ENCODE measurements around the gene B3GNT9. TPM values are rescaled to one million over a fixed set of nuclear protein-coding genes. Genes with fewer than 3 reads are reported as not detected.

The B3GNT9 gene
- total RNA-seq, 1 experiment from 2014 or later, result 2.3 TPM

GRCh38 chr16:67137605-67138004 is 13.2 kb downstream of the B3GNT9 start:
- Histone ChIP-seq H3K9me2 (replicated peaks; ENCODE audit: low read length) (no peaks in the 10 kb centered on the region), H3K36me3 (ENCODE audit: low read depth, low read length) (peaks cover 5% of the 10 kb centered on the region; the same call in 1 of the 2 replicates), H3K4me2 (ENCODE audit: low read length) (no peak overlapping the region), H3K27ac (ENCODE audit: low read length) (no peak overlapping the region), H3F3A (ENCODE audit: low read length, unreplicated experiment) (no peaks in the 10 kb centered on the region), H3K9ac (ENCODE audit: low read length) (no peak overlapping the region), H3K9me3 (ENCODE audit: low read length) (no peaks in the 10 kb centered on the region), H4K20me1 (ENCODE audit: low read length) (no peaks in the 10 kb centered on the region), H2AFZ (ENCODE audit: low read length) (no peak overlapping the region), H3K4me3 (ENCODE audit: low read length) (no peak overlapping the region), H3K27me3 (ENCODE audit: low read length) (no peaks in the 10 kb centered on the region), H3K4me1 (ENCODE audit: insufficient read depth, low read length) (no peaks in the 10 kb centered on the region), H3K79me2 (ENCODE audit: low read length) (no peaks in the 10 kb centered on the region)
- intact Hi-C loops (cut with micrococcal nuclease), result no loop called here
- ChIA-PET CTCF (interaction anchor here (0.7 kb wide), 1 partner anchor 26 kb away, joined by 4 read pairs; no protein-coding TSS in a partner anchor), POLR2A (ENCODE audit: unreplicated experiment) (no interaction called here)
- TF ChIP-seq EZH2phosphoT487 (IDR thresholded peaks at IDR 0.05; ENCODE audit: borderline replicate concordance, low read length), result no peak
- TF ChIP-seq EZH2 (IDR thresholded peaks at IDR 0.05; ENCODE audit: low read length, unreplicated experiment), result no peak
- TF ChIP-seq CTCF (conservative IDR thresholded peaks at IDR 0.05; ENCODE audit: low read depth, low read length), result no peak
- ATAC-seq, result no peak
- no TSS peak for BruUV-seq (replicated peaks)
- no peak for DNase-seq

- TF ChIP-seq CTCF (conservative IDR thresholded peaks at IDR 0.05; ENCODE audit: low read depth, low read length), result no peak
- TF ChIP-seq EZH2phosphoT487 (IDR thresholded peaks at IDR 0.05; ENCODE audit: borderline replicate concordance, low read length), result no peak
- no peak for TF ChIP-seq EZH2 (IDR thresholded peaks at IDR 0.05; ENCODE audit: low read length, unreplicated experiment)
These were observed 21.4 kb downstream of the B3GNT9 start for GRCh38 chr16:67129422-67129821.

GRCh38 chr16:67128887-67129286 is 21.9 kb downstream of the B3GNT9 start:
- ATAC-seq, result no peak
- intact Hi-C loops (cut with micrococcal nuclease), result no loop called here
- Histone ChIP-seq H3K27ac (ENCODE audit: low read length) (no peak overlapping the region), H3K9ac (ENCODE audit: low read length) (no peak overlapping the region), H3K9me3 (ENCODE audit: low read length) (no peaks in the 10 kb centered on the region), H3K27me3 (ENCODE audit: low read length) (no peaks in the 10 kb centered on the region), H3K4me1 (ENCODE audit: insufficient read depth, low read length) (no peaks in the 10 kb centered on the region), H3K79me2 (ENCODE audit: low read length) (no peaks in the 10 kb centered on the region), H3K4me3 (ENCODE audit: low read length) (no peak overlapping the region), H3K9me2 (replicated peaks; ENCODE audit: low read length) (no peaks in the 10 kb centered on the region), H4K20me1 (ENCODE audit: low read length) (no peaks in the 10 kb centered on the region), H3F3A (ENCODE audit: low read length, unreplicated experiment) (no peaks in the 10 kb centered on the region), H3K4me2 (ENCODE audit: low read length) (no peak overlapping the region), H3K36me3 (ENCODE audit: low read depth, low read length) (peaks cover 3% of the 10 kb centered on the region), H2AFZ (ENCODE audit: low read length) (no peak overlapping the region)
- ChIA-PET POLR2A (ENCODE audit: unreplicated experiment) (no interaction called here), CTCF (no interaction called here)
- BruUV-seq (replicated peaks), result no TSS peak
- TF ChIP-seq EZH2phosphoT487 (IDR thresholded peaks at IDR 0.05; ENCODE audit: borderline replicate concordance, low read length) (no peak), EZH2 (IDR thresholded peaks at IDR 0.05; ENCODE audit: low read length, unreplicated experiment) (no peak), CTCF (conservative IDR thresholded peaks at IDR 0.05; ENCODE audit: low read depth, low read length) (no peak)
- DNase-seq, result no peak

More at GRCh38 chr16:67129422-67129821, 21.4 kb downstream of the B3GNT9 start:
- CTCF ChIA-PET, result no interaction called here
- H3K9me2 ChIP-seq (replicated peaks; ENCODE audit: low read length), result no peaks in the 10 kb centered on the region
- no peak overlapping the region for H3K27ac ChIP-seq (ENCODE audit: low read length)
- H3K36me3 ChIP-seq (ENCODE audit: low read depth, low read length), result peaks cover 4% of the 10 kb centered on the region
- intact Hi-C loops (cut with micrococcal nuclease), result no loop called here
- no peak overlapping the region for H3K9ac ChIP-seq (ENCODE audit: low read length)
- no peak overlapping the region for H3K4me2 ChIP-seq (ENCODE audit: low read length)
- H3K9me3 ChIP-seq (ENCODE audit: low read length), result no peaks in the 10 kb centered on the region
- BruUV-seq (replicated peaks), result no TSS peak
- POLR2A ChIA-PET (ENCODE audit: unreplicated experiment), result no interaction called here
- no peak overlapping the region for H3K4me3 ChIP-seq (ENCODE audit: low read length)
- no peaks in the 10 kb centered on the region for H3K4me1 ChIP-seq (ENCODE audit: insufficient read depth, low read length)
- ATAC-seq (no peak), DNase-seq (no peak)
- no peaks in the 10 kb centered on the region for H3K27me3 ChIP-seq (ENCODE audit: low read length)
- no peaks in the 10 kb centered on the region for H4K20me1 ChIP-seq (ENCODE audit: low read length)
- no peaks in the 10 kb centered on the region for H3K79me2 ChIP-seq (ENCODE audit: low read length)
- H2AFZ ChIP-seq (ENCODE audit: low read length), result no peak overlapping the region
- no peaks in the 10 kb centered on the region for H3F3A ChIP-seq (ENCODE audit: low read length, unreplicated experiment)
